A549 treated with Mapracorat at 1 μM for 4 hours (cell line): ENCODE data around the gene ZNF286A. TPM values are rescaled to one million over a fixed set of nuclear protein-coding genes. Genes with fewer than 3 reads are reported as not detected.

Experiments
- total RNA-seq: library from RNA; stranded (reverse); fragments of 200-300 nt; extraction: Qiagen RNA extraction; gene quantifications from 5 replicates; pipeline ENCODE4 v1.2.3, GENCODE V29; 2022

Gene ZNF286A
- 21.8 to 32.4 TPM (median 26.5 TPM) in 5 replicates for total RNA-seq

GRCh38 chr17:15699413-15699924 is at the start of gene ZNF286A:
ZNF286A (plus strand) TSS chr17:15699752; CDS start chr17:15700330, 578 bp downstream.

GRCh38 chr17:15683824-15684478 is 15.6 kb upstream of the ZNF286A start, which contains the start of gene TRIM16:
TRIM16 (minus strand) TSS chr17:15684311; CDS start chr17:15651609, 32,702 bp downstream.

DNA sequence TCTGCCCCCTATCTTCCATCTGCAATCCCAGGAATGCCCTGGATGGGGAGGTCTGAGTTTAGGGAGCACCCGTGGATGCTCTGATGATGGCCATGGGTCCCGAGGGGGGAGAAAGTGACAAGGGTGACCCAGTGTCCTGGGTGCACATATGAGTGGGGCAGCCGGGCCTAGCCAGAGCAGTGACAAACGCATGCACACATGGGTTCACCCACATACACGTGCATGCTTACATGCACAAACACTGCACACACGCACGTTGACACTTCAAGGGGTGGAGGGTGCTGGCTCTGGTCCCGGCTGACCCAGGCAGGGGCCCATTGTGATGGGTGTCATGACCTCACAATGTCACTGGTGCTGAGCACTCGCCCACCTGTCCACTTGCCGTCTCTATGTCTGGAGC is 32.3 kb downstream of the ZNF286A start, which contains the start of gene TBC1D26:
Gene TBC1D26, plus strand, starts transcription at position 384 of the 400 bp plus-strand sequence. CDS start 3,066 bp downstream, outside the sequence.

Other genes with a start within 250 kb of the ZNF286A start
- 0.32 to 1.4 TPM (median 0.86 TPM) in 4 of 5 replicates, not detected in the other for gene CDRT4, start 232.1 kb upstream of the ZNF286A start, total RNA-seq
- 6.9 to 12.6 TPM (median 8.1 TPM) in 5 replicates for gene TVP23C, start 136.3 kb upstream of the ZNF286A start, total RNA-seq
- 1.4 to 4.6 TPM (median 2.3 TPM) in 5 replicates for gene FBXW10B, start 80.0 kb upstream of the ZNF286A start, total RNA-seq
- gene TRIM16, start 15.4 kb upstream of the ZNF286A start, total RNA-seq = 190 to 234 TPM (median 203 TPM) in 5 replicates
- not detected in 5 replicates for gene TBC1D26, start 32.5 kb downstream of the ZNF286A start, total RNA-seq
- 9.0 to 17.0 TPM (median 14.9 TPM) in 5 replicates for gene ADORA2B, start 245.4 kb downstream of the ZNF286A start, total RNA-seq